D721Med (cell line): Measurements from ENCODE around the gene KIAA2012.

Experiments
- DNase-seq: peaks from one replicate; pipeline ENCODE4 v3.0.0; 2011; ENCODE audit warnings: low spot score; ENCODE audit not compliant: insufficient read length
- FAIRE-seq: peaks from 2 replicates; lab custom pipeline; 2011; peaks lifted over from hg19 to GRCh38; lab: Jason Lieb, UNC
- TF ChIP-seq, protein P1 (sequence below): IDR thresholded peaks from 2 replicates; pipeline ENCODE4 v1.5.1; 2012; ENCODE audit warnings: mild to moderate bottlenecking, control low read depth; ENCODE audit not compliant: insufficient read depth; ENCODE audit errors: missing control alignments

Gene KIAA2012

GRCh38 chr2:202251494-202251893 is 178.4 kb downstream of the KIAA2012 start:
- TF ChIP-seq, protein P1, sequence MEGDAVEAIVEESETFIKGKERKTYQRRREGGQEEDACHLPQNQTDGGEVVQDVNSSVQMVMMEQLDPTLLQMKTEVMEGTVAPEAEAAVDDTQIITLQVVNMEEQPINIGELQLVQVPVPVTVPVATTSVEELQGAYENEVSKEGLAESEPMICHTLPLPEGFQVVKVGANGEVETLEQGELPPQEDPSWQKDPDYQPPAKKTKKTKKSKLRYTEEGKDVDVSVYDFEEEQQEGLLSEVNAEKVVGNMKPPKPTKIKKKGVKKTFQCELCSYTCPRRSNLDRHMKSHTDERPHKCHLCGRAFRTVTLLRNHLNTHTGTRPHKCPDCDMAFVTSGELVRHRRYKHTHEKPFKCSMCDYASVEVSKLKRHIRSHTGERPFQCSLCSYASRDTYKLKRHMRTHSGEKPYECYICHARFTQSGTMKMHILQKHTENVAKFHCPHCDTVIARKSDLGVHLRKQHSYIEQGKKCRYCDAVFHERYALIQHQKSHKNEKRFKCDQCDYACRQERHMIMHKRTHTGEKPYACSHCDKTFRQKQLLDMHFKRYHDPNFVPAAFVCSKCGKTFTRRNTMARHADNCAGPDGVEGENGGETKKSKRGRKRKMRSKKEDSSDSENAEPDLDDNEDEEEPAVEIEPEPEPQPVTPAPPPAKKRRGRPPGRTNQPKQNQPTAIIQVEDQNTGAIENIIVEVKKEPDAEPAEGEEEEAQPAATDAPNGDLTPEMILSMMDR = no peak
- DNase-seq (no peak), FAIRE-seq (no peak)
